OCI-LY1 (cell line): ENCODE results near the gene SFRP2.

Source experiments
- H2AFZ ChIP-seq: fragments of 200-600 bp; sonication (generic), shearing (Covaris generic); 2 replicates; pipeline ENCODE4 v1.6.0; 2014; ENCODE audit warnings: antibody characterized with exemption, mild to moderate bottlenecking, low read length
- H3F3A ChIP-seq: fragments of 200-600 bp; sonication (generic), shearing (Covaris generic); 2 replicates; pipeline ENCODE4 v1.6.0; 2014; ENCODE audit warnings: mild to moderate bottlenecking, antibody characterized with exemption, low read length, moderate library complexity; ENCODE audit not compliant: insufficient read depth
- H3K27ac ChIP-seq: fragments of 200-600 bp; sonication (generic); 2 replicates; pipeline ENCODE4 v1.5.1; 2014; ENCODE audit warnings: low read length, mixed run types, mild to moderate bottlenecking, low read depth; ENCODE audit not compliant: poor library complexity, severe bottlenecking
- H3K27me3 ChIP-seq: fragments of 200-600 bp; sonication (generic); 2 replicates; pipeline ENCODE4 v1.6.0; 2014; ENCODE audit warnings: antibody characterized with exemption, mild to moderate bottlenecking, low read length, moderate library complexity; ENCODE audit not compliant: insufficient read depth
- H3K36me3 ChIP-seq: fragments of 200-600 bp; sonication (generic); 2 replicates; pipeline ENCODE4 v1.6.1; 2014; ENCODE audit warnings: mild to moderate bottlenecking, antibody characterized with exemption, low read length, moderate library complexity, mixed read lengths; ENCODE audit not compliant: insufficient read depth
- H3K4me1 ChIP-seq: fragments of 200-600 bp; sonication (generic); 2 replicates; pipeline ENCODE4 v1.5.1; 2014; ENCODE audit warnings: mild to moderate bottlenecking, low read length, moderate library complexity; ENCODE audit not compliant: insufficient read depth, severe bottlenecking
- H3K4me2 ChIP-seq: fragments of 200-600 bp; sonication (generic), shearing (Covaris generic); 2 replicates; pipeline ENCODE4 v1.6.1; 2014; ENCODE audit warnings: low read length
- H3K4me3 ChIP-seq: fragments of 200-600 bp; sonication (generic); 2 replicates; pipeline ENCODE4 v1.5.1; 2014; ENCODE audit warnings: low read length, low read depth, mild to moderate bottlenecking, mixed read lengths; ENCODE audit not compliant: poor library complexity, severe bottlenecking
- H3K79me2 ChIP-seq: fragments of 200-600 bp; shearing (Covaris generic); 2 replicates; pipeline ENCODE4 v1.6.1; 2016; ENCODE audit warnings: mixed run types, low read length, mixed read lengths; ENCODE audit not compliant: insufficient read depth
- H3K9ac ChIP-seq: fragments of 200-600 bp; sonication (generic), shearing (Covaris generic); 2 replicates; pipeline ENCODE4 v1.6.1; 2014; ENCODE audit warnings: mild to moderate bottlenecking, low read length, mixed read lengths
- H3K9me2 ChIP-seq: fragments of 200-600 bp; sonication (generic), shearing (Covaris generic); 2 replicates; pipeline ENCODE4 v1.6.1; 2014; ENCODE audit warnings: low read depth, mild to moderate bottlenecking, low read length, mixed read lengths
- H3K9me3 ChIP-seq: fragments of 200-600 bp; shearing (Covaris generic); 2 replicates; pipeline ENCODE4 v1.6.1; 2014; ENCODE audit warnings: low read length, mixed read lengths
- H4K20me1 ChIP-seq: fragments of 200-600 bp; sonication (generic), shearing (Covaris generic); 2 replicates; pipeline ENCODE4 v1.6.0; 2016; ENCODE audit warnings: mild to moderate bottlenecking, low read length; ENCODE audit not compliant: insufficient read depth
- CTCF ChIP-seq: fragments of 200-600 bp; sonication (generic), shearing (Covaris generic); IDR thresholded peaks from 2 replicates; pipeline ENCODE4 v1.5.1; 2017; ENCODE audit warnings: mild to moderate bottlenecking, antibody characterized with exemption, low read length, moderate library complexity, mixed read lengths
- EZH2 ChIP-seq: fragments of 200-600 bp; sonication (generic), shearing (Covaris generic); IDR thresholded peaks from 2 replicates; pipeline ENCODE4 v1.8.0; 2017; ENCODE audit warnings: borderline replicate concordance, mixed run types, mild to moderate bottlenecking, antibody characterized with exemption, low read length, moderate library complexity, mixed read lengths

SFRP2 gene

GRCh38 chr4:153778383-153778782 lies 10.5 kb downstream of the SFRP2 start:
- Histone ChIP-seq H4K20me1 (no peaks in the 10 kb centered on the region), H3K4me2 (no peak overlapping the region), H3K27ac (no peak overlapping the region), H3K27me3 (no peaks in the 10 kb centered on the region), H3K4me3 (no peak overlapping the region), H3K4me1 (no peaks in the 10 kb centered on the region), H2AFZ (no peak overlapping the region), H3K9ac (no peak overlapping the region), H3K36me3 (no peaks in the 10 kb centered on the region), H3K9me3 (no peaks in the 10 kb centered on the region), H3K79me2 (no peaks in the 10 kb centered on the region), H3K9me2 (no peaks in the 10 kb centered on the region), H3F3A (no peaks in the 10 kb centered on the region)
- TF ChIP-seq CTCF (no peak), EZH2 (no peak)

GRCh38 chr4:153777421-153777820 lies 11.5 kb downstream of the SFRP2 start:
- TF ChIP-seq CTCF (no peak), EZH2 (no peak)
- Histone ChIP-seq H3K9me2 (no peaks in the 10 kb centered on the region), H3F3A (no peaks in the 10 kb centered on the region), H3K27ac (no peak overlapping the region), H3K4me2 (no peak overlapping the region), H3K27me3 (no peaks in the 10 kb centered on the region), H3K4me3 (no peak overlapping the region), H3K4me1 (no peaks in the 10 kb centered on the region), H3K79me2 (no peaks in the 10 kb centered on the region), H3K9ac (no peak overlapping the region), H3K9me3 (no peaks in the 10 kb centered on the region), H2AFZ (no peak overlapping the region), H3K36me3 (no peaks in the 10 kb centered on the region), H4K20me1 (no peaks in the 10 kb centered on the region)

- Histone ChIP-seq H3K4me3 (no peak overlapping the region), H3K9me3 (no peaks in the 10 kb centered on the region), H3F3A (no peaks in the 10 kb centered on the region), H2AFZ (no peak overlapping the region), H3K79me2 (no peaks in the 10 kb centered on the region), H3K4me1 (no peaks in the 10 kb centered on the region), H3K9me2 (no peaks in the 10 kb centered on the region), H3K4me2 (no peak overlapping the region), H4K20me1 (no peaks in the 10 kb centered on the region), H3K9ac (no peak overlapping the region), H3K27me3 (no peaks in the 10 kb centered on the region), H3K27ac (no peak overlapping the region), H3K36me3 (no peaks in the 10 kb centered on the region)
- TF ChIP-seq CTCF = no peak
- no peak for TF ChIP-seq EZH2
Measured at GRCh38 chr4:153776601-153777000, 12.3 kb downstream of the SFRP2 start.
